HAP-1 (cell line): ENCODE results near the gene HARBI1.

ENCODE experiments used
- DNase-seq, 2 experiments: peaks; one replicate each; pipeline ENCODE4 v3.0.0-alpha.2; 2016 to 2020; ENCODE audit warnings: low spot score in 2 of 2
- H3K27me3 ChIP-seq: fragments of 250-450 bp; sonication (Bioruptor Pico); 2 replicates; pipeline ENCODE4 v1.5.1; 2020; ENCODE audit warnings: low read depth, mild to moderate bottlenecking, moderate library complexity
- H3K36me3 ChIP-seq: fragments of 250-450 bp; sonication (Bioruptor Pico); replicated peaks from 2 replicates; pipeline ENCODE4 v1.5.1; 2020; ENCODE audit warnings: mild to moderate bottlenecking
- H3K4me1 ChIP-seq: fragments of 250-450 bp; sonication (Bioruptor Pico); 2 replicates; pipeline ENCODE4 v1.5.1; 2020; ENCODE audit warnings: mild to moderate bottlenecking
- H3K4me3 ChIP-seq: fragments of 250-450 bp; sonication (Bioruptor Pico); 2 replicates; pipeline ENCODE4 v1.5.1; 2020; ENCODE audit warnings: mild to moderate bottlenecking, moderate library complexity
- H3K9me3 ChIP-seq: fragments of 250-450 bp; sonication (Bioruptor Pico); 2 replicates; pipeline ENCODE4 v1.5.1; 2020; ENCODE audit warnings: mild to moderate bottlenecking, moderate library complexity
- in situ Hi-C: fragments of 300-500 bp; cut with MboI; formaldehyde crosslinking; loops from 3 replicates; pipeline ENCODE4 v1.14.3; 2020; ENCODE audit warnings: low sequenced_read_pairs, inconsistent platforms, mixed read lengths

Gene HARBI1

GRCh38 chr11:46564459-46564858, 52.6 kb downstream of the HARBI1 start:
- DNase-seq: no peak
- Histone ChIP-seq H3K36me3 (no peaks in the 10 kb centered on the region), H3K9me3 (no peaks in the 10 kb centered on the region), H3K27me3 (no peaks in the 10 kb centered on the region), H3K4me3 (no peak overlapping the region), H3K4me1 (no peaks in the 10 kb centered on the region)
- in situ Hi-C loops: no loop called here

GRCh38 chr11:46562527-46562926, 54.5 kb downstream of the HARBI1 start:
- H3K36me3 ChIP-seq: no peaks in the 10 kb centered on the region
- H3K9me3 ChIP-seq: no peaks in the 10 kb centered on the region
- H3K27me3 ChIP-seq: no peaks in the 10 kb centered on the region
- no peaks in the 10 kb centered on the region for H3K4me1 ChIP-seq
- DNase-seq: no peak
- H3K4me3 ChIP-seq: no peak overlapping the region
- in situ Hi-C loops: no loop called here

- H3K9me3 ChIP-seq: no peaks in the 10 kb centered on the region
- no peaks in the 10 kb centered on the region for H3K36me3 ChIP-seq
- DNase-seq: no peak
- no peaks in the 10 kb centered on the region for H3K4me1 ChIP-seq
- no peaks in the 10 kb centered on the region for H3K27me3 ChIP-seq
- H3K4me3 ChIP-seq: no peak overlapping the region
- in situ Hi-C loops: no loop called here
Measured at GRCh38 chr11:46560300-46560991, 56.6 kb downstream of the HARBI1 start.

GRCh38 chr11:46559815-46560214, 57.2 kb downstream of the HARBI1 start:
- Histone ChIP-seq H3K9me3 (no peaks in the 10 kb centered on the region), H3K4me1 (no peaks in the 10 kb centered on the region), H3K36me3 (no peaks in the 10 kb centered on the region), H3K4me3 (no peak overlapping the region), H3K27me3 (no peaks in the 10 kb centered on the region)
- in situ Hi-C loops: no loop called here
- DNase-seq: no peak

GRCh38 chr11:46557684-46558151, 59.3 kb downstream of the HARBI1 start:
- no peak for DNase-seq
- Histone ChIP-seq H3K4me1 (no peaks in the 10 kb centered on the region), H3K4me3 (no peak overlapping the region)

GRCh38 chr11:46555267-46556054, 61.6 kb downstream of the HARBI1 start:
- H3K4me3 ChIP-seq: no peak overlapping the region
- no peak for DNase-seq
- H3K4me1 ChIP-seq: no peaks in the 10 kb centered on the region
- no peaks in the 10 kb centered on the region for H3K27me3 ChIP-seq
- H3K36me3 ChIP-seq: no peaks in the 10 kb centered on the region
- H3K9me3 ChIP-seq: no peaks in the 10 kb centered on the region
- in situ Hi-C loops: no loop called here

More at GRCh38 chr11:46557684-46558151, 59.3 kb downstream of the HARBI1 start:
- Histone ChIP-seq H3K9me3 (no peaks in the 10 kb centered on the region), H3K27me3 (no peaks in the 10 kb centered on the region), H3K36me3 (no peaks in the 10 kb centered on the region)
- in situ Hi-C loops: no loop called here

- no peak overlapping the region for H3K4me3 ChIP-seq
Measured at GRCh38 chr11:46554213-46555147, 62.5 kb downstream of the HARBI1 start.

GRCh38 chr11:46553814-46554212, 63.2 kb downstream of the HARBI1 start:
- no peak for DNase-seq
- Histone ChIP-seq H3K36me3 (no peaks in the 10 kb centered on the region), H3K4me1 (no peaks in the 10 kb centered on the region)

More at GRCh38 chr11:46554213-46555147, 62.5 kb downstream of the HARBI1 start:
- H3K36me3 ChIP-seq: no peaks in the 10 kb centered on the region
- no peaks in the 10 kb centered on the region for H3K4me1 ChIP-seq
- in situ Hi-C loops: no loop called here
- H3K9me3 ChIP-seq: no peaks in the 10 kb centered on the region
- H3K27me3 ChIP-seq: no peaks in the 10 kb centered on the region
- no peak for DNase-seq

More at GRCh38 chr11:46553814-46554212, 63.2 kb downstream of the HARBI1 start:
- H3K9me3 ChIP-seq: no peaks in the 10 kb centered on the region
- no peak overlapping the region for H3K4me3 ChIP-seq
- in situ Hi-C loops: no loop called here
- no peaks in the 10 kb centered on the region for H3K27me3 ChIP-seq
